Vagina (tissue), 2 donors: ENCODE measurements around the gene PUS10. TPM values are rescaled to one million over a fixed set of nuclear protein-coding genes. Genes with fewer than 3 reads are reported as not detected.
"Not testable (repeated sequence)": the region's sequence is repeated elsewhere in the genome, so short reads cannot be mapped to it uniquely, and the experiment has no call there.

Source experiments
- DNase-seq, 2 donors: peaks; one replicate each; pipeline ENCODE4 v3.0.0-alpha.2; 2017; ENCODE audit errors: extremely low spot score in 2 of 2
- H3K27ac ChIP-seq: fragments of 200-600 bp; sonication (generic); one replicate; pipeline ENCODE4 v1.5.1; 2019
- H3K27me3 ChIP-seq: fragments of 200-600 bp; sonication (generic); one replicate; pipeline ENCODE4 v1.5.1; 2019
- H3K36me3 ChIP-seq, 2 donors: fragments of 200-600 bp; sonication (generic); one replicate each; pipeline ENCODE4 v1.5.1; 2017 to 2019
- H3K4me1 ChIP-seq: fragments of 200-600 bp; sonication (generic); one replicate; pipeline ENCODE4 v1.5.1; 2019
- H3K4me3 ChIP-seq, 2 donors: fragments of 200-600 bp; sonication (generic); 1 replicate in 1 of 2; 2 replicates in 1 of 2; pipeline ENCODE4 v1.5.1; 2016 to 2019
- H3K9me3 ChIP-seq: fragments of 200-600 bp; sonication (generic); one replicate; pipeline ENCODE4 v1.5.1; 2019
- POLR2A ChIP-seq, 2 donors: fragments of 450-650 bp; IDR thresholded peaks; one replicate each; pipeline ENCODE4 v1.6.1; 2017; ENCODE audit warnings: antibody characterized with exemption in 2 of 2, mild to moderate bottlenecking in 2 of 2, moderate library complexity in 2 of 2
- POLR2AphosphoS5 ChIP-seq, 2 donors: sonication (generic); formaldehyde crosslinking; IDR thresholded peaks; one replicate each; pipeline ENCODE4 v1.9.0; 2017; ENCODE audit warnings: antibody characterized with exemption in 2 of 2, mild to moderate bottlenecking in 2 of 2, low read depth in 1 of 2; ENCODE audit not compliant: insufficient read depth in 1 of 2
- intact Hi-C: fragments of 100-400 bp; cut with DNase I; formaldehyde crosslinking; loops from one replicate; pipeline ENCODE4 v1.15.1; 2023
- total RNA-seq: library from RNA; depleted of rRNA; stranded (reverse); fragments of >200 nt; gene quantifications from one replicate; pipeline ENCODE4 v1.2.3, GENCODE V29; 2016
- TF ChIP-seq, protein P1 (sequence below), 3 experiments: fragments of 450-650 bp in 2 of 3; fragments of 200-600 bp in 1 of 3; sonication (generic) in 1 of 3; IDR thresholded peaks; one replicate each; pipeline ENCODE4 v1.5.1; 2017 to 2019; ENCODE audit warnings: antibody characterized with exemption in 3 of 3, mild to moderate bottlenecking in 2 of 3, moderate library complexity in 2 of 3

Gene PUS10
- total RNA-seq, 1 donor from 2014 or later: 3.2 TPM

DNA sequence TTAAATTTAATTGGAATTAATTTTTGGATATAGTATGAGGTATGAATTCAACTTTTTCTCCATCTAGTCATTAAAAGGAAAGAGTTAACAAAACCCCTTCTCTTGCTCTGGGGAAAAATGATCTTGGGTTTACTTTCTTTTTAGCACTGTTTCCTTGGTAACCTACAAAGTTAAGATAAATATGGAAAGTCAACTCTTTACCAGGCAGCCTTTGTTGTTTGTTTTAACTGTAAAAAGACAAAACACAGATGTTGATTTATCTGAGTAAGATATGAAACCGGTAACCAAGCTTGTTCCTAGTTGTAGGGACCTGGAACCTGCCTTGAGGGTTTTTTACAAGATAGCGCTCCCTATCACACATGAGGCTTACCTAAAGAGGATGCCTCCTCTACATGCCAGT is 37.5 kb upstream of the PUS10 start:
- intact Hi-C loops: no loop called here
- Histone ChIP-seq H3K4me1 (no peaks in the 10 kb centered on the region), H3K4me3 (no peak overlapping the region), H3K9me3 (no peaks in the 10 kb centered on the region), H3K36me3 (peaks cover 0 to 28% of the 10 kb centered on the region in 2 donors), H3K27ac (no peak overlapping the region), H3K27me3 (no peaks in the 10 kb centered on the region)
- no peak for TF ChIP-seq POLR2A (IDR thresholded peaks at IDR 0.05)
- TF ChIP-seq, protein P1, sequence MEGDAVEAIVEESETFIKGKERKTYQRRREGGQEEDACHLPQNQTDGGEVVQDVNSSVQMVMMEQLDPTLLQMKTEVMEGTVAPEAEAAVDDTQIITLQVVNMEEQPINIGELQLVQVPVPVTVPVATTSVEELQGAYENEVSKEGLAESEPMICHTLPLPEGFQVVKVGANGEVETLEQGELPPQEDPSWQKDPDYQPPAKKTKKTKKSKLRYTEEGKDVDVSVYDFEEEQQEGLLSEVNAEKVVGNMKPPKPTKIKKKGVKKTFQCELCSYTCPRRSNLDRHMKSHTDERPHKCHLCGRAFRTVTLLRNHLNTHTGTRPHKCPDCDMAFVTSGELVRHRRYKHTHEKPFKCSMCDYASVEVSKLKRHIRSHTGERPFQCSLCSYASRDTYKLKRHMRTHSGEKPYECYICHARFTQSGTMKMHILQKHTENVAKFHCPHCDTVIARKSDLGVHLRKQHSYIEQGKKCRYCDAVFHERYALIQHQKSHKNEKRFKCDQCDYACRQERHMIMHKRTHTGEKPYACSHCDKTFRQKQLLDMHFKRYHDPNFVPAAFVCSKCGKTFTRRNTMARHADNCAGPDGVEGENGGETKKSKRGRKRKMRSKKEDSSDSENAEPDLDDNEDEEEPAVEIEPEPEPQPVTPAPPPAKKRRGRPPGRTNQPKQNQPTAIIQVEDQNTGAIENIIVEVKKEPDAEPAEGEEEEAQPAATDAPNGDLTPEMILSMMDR (IDR thresholded peaks at IDR 0.05): no peak
- no peak for TF ChIP-seq POLR2AphosphoS5 (IDR thresholded peaks at IDR 0.05; ENCODE audit: insufficient read depth in 1 of 2, low read depth in 1 of 2)
- no peak for DNase-seq

DNA sequence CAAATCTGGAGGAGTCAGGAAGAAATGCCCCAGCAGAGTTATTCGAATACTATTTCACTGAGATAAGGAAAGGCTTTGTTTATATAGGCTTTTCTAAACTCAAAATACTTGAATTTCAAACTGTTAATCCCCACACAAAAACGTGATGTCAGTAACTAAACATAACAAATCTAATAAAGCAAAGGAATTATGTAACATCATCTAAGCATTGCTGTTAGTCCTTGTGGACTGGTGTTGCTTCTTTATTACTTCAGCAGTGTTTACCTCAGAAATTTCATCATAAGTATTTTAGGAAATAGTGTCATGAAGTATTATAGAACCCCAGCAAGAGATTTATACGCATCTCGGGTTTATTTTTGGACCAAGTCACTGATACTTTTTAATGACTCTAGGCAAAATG is 27.9 kb upstream of the PUS10 start:
- no peak for DNase-seq
- intact Hi-C loops: no loop called here
- Histone ChIP-seq H3K27me3 (no peaks in the 10 kb centered on the region), H3K36me3 (peaks cover 0 to 36% of the 10 kb centered on the region in 2 donors), H3K4me3 (no peak overlapping the region), H3K27ac (no peak overlapping the region), H3K4me1 (peaks cover 13% of the 10 kb centered on the region), H3K9me3 (no peaks in the 10 kb centered on the region)
- TF ChIP-seq, protein P1 (IDR thresholded peaks at IDR 0.05): no peak
- no peak for TF ChIP-seq POLR2AphosphoS5 (IDR thresholded peaks at IDR 0.05; ENCODE audit: insufficient read depth in 1 of 2, low read depth in 1 of 2)
- no peak for TF ChIP-seq POLR2A (IDR thresholded peaks at IDR 0.05)

GRCh38 chr2:61045226-61045625 is 27.2 kb upstream of the PUS10 start:
- no peak overlapping the region for H3K4me3 ChIP-seq
- no peak overlapping the region for H3K27ac ChIP-seq
- TF ChIP-seq POLR2A (IDR thresholded peaks at IDR 0.05) (no peak), POLR2AphosphoS5 (IDR thresholded peaks at IDR 0.05; ENCODE audit: insufficient read depth in 1 of 2, low read depth in 1 of 2) (no peak)
- TF ChIP-seq, protein P1 (IDR thresholded peaks at IDR 0.05): no peak
- peaks cover 13% of the 10 kb centered on the region for H3K4me1 ChIP-seq
- H3K36me3 ChIP-seq: peaks cover 0 to 29% of the 10 kb centered on the region in 2 donors
- DNase-seq: no peak
- intact Hi-C loops: no loop called here
- no peaks in the 10 kb centered on the region for H3K27me3 ChIP-seq
- no peaks in the 10 kb centered on the region for H3K9me3 ChIP-seq

DNA sequence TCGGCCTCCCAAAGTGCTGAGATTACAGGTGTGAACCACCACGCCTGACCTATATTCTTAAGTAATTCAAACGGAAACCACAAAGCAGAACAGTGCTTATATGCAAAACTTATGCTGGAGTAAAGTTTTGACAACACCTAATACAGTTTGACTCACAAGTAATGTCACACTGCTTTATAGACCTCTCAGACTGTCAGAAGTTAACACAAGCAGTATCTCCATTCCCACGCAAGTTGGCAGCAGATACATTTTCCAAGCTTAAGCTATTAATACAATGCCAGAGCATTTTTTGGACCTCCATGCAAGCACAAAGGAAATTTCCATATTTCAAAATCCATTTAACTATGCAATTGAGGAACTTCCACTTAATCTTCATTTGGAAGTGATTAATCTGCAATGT is 26.6 kb upstream of the PUS10 start:
- Histone ChIP-seq H3K27ac (no peak overlapping the region), H3K36me3 (peaks cover 0 to 23% of the 10 kb centered on the region in 2 donors), H3K4me3 (no peak overlapping the region), H3K4me1 (peaks cover 13% of the 10 kb centered on the region), H3K27me3 (no peaks in the 10 kb centered on the region), H3K9me3 (no peaks in the 10 kb centered on the region)
- no peak for DNase-seq
- no peak for TF ChIP-seq POLR2AphosphoS5 (IDR thresholded peaks at IDR 0.05; ENCODE audit: insufficient read depth in 1 of 2, low read depth in 1 of 2)
- TF ChIP-seq, protein P1 (IDR thresholded peaks at IDR 0.05): no peak
- TF ChIP-seq POLR2A (IDR thresholded peaks at IDR 0.05): no peak
- intact Hi-C loops: no loop called here

- Histone ChIP-seq H3K27me3 (no peaks in the 10 kb centered on the region), H3K4me3 (no peak overlapping the region), H3K36me3 (peaks cover 0 to 5% of the 10 kb centered on the region in 2 donors), H3K4me1 (peaks cover 13% of the 10 kb centered on the region), H3K9me3 (no peaks in the 10 kb centered on the region), H3K27ac (no peak overlapping the region)
- TF ChIP-seq, protein P1 (IDR thresholded peaks at IDR 0.05): no peak
- TF ChIP-seq POLR2A (IDR thresholded peaks at IDR 0.05): no peak
- no peak for TF ChIP-seq POLR2AphosphoS5 (IDR thresholded peaks at IDR 0.05; ENCODE audit: insufficient read depth in 1 of 2, low read depth in 1 of 2)
- intact Hi-C loops: no loop called here
- DNase-seq: no peak
Observed at GRCh38 chr2:61042807-61043206, 24.8 kb upstream of the PUS10 start.

- H3K27me3 ChIP-seq, H3K27ac ChIP-seq, intact Hi-C loops, DNase-seq, H3K4me3 ChIP-seq, H3K9me3 ChIP-seq, H3K4me1 ChIP-seq: not testable (repeated sequence)
- peaks cover 0 to 40% of the 10 kb centered on the region in 2 donors for H3K36me3 ChIP-seq
Observed at GRCh38 chr2:61036643-61037042, 18.6 kb upstream of the PUS10 start.

DNA sequence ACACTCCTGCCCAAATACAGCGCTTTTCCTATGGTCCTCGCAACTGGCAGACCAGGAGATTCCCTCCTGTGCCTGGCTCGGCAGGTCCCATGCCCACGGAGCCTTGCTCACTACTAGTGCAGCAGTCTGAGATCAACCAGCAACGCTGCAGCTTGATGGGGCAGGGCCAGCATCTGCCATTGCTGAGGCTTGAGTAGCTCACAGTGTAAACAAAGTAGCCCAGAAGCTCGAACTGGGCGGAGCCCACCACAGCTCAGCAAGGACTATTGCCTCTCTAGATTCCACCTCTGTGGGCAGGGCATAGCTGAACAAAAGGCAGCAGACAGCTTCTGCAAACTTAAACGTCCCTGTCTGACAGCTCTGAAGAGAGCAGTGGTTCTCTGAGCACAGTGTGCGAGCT is 16.5 kb upstream of the PUS10 start:
- H3K4me3 ChIP-seq, H3K4me1 ChIP-seq, H3K27me3 ChIP-seq, DNase-seq, H3K27ac ChIP-seq, intact Hi-C loops, H3K9me3 ChIP-seq: not testable (repeated sequence)
- peaks cover 0 to 44% of the 10 kb centered on the region in 2 donors for H3K36me3 ChIP-seq
